ENCODE measurements around the gene SFTA2.
"Not testable (repeated sequence)": the region's sequence is repeated elsewhere in the genome, so short reads cannot be mapped to it uniquely, and the experiment has no call there.

Gene SFTA2

DNA sequence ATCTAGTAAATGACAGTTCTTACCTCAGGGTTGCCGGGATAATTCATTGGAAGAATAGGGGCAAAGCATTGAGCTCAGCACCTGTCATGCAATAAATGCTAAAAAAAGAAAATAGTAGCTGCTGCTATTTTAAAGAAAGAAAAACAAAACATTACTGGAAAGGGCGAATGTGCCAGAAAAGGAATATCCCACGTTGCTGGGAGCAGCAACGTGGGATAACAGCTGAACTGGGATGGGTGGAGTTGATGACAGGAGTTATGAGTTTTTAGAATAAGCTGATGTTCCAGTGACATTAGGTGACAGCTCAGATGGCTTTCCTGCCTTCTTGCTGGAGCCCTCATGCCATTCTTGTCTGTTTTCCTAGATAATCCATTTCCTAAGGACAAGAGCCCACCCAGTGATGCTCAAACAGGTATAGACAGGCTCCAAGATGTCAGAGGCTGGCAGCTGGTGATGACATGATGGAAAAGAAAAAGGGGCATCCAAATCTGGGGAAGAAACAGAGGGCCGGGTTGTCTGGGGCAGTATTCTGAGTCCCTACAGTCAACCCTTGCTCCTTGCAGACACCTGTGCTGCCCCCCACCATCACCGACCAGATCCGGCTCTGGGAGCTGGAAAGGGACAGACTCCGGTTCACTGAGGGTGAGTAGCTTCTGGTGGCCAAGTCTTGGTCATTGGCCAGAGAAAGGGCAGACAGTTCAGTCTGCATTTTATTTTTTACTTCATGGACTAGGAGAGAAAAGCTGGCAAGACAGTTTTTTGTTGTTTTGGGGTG, 19.0 kb downstream of the SFTA2 start:
- no peak for DNase-seq

DNA sequence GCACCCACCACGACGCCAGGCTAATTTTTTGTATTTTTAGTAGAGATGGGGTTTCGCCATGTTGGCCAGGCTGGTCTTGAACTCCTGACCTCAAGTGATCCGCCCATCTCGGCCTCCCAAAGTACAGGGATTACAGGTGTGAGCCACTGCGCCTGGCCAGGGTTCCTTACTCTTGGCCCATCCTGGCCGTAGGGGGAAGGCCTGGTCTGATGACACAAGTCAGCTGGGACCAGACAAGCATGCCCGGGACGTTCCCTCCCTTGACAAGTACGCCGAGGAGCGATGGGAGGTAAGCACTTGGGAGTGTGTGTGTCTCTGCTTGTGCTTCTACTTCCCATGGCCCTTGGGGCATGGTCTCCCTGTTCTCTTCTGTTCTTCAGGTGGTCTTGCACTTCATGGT, 21.5 kb downstream of the SFTA2 start:
- not testable (repeated sequence) for DNase-seq

DNA sequence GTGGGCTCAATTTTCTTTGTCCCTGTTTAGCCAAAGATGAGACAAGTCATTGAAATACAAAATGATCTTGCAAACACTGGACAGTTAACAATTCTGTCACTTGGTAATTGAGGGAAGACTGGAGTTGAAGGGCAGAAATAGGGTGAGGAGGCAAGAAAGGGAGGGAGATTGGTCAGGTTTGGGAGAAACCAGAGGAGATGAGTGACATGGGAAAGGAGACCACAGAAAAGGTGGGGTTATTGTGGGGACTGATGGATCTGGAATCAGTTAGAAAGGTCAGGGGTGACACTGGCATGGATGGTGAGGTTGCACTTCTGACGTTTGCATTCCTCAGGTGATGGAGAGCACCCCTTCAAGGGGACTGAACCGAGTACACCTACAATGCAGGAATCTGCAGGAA, 23.3 kb downstream of the SFTA2 start:
- DNase-seq, result no peak

DNA sequence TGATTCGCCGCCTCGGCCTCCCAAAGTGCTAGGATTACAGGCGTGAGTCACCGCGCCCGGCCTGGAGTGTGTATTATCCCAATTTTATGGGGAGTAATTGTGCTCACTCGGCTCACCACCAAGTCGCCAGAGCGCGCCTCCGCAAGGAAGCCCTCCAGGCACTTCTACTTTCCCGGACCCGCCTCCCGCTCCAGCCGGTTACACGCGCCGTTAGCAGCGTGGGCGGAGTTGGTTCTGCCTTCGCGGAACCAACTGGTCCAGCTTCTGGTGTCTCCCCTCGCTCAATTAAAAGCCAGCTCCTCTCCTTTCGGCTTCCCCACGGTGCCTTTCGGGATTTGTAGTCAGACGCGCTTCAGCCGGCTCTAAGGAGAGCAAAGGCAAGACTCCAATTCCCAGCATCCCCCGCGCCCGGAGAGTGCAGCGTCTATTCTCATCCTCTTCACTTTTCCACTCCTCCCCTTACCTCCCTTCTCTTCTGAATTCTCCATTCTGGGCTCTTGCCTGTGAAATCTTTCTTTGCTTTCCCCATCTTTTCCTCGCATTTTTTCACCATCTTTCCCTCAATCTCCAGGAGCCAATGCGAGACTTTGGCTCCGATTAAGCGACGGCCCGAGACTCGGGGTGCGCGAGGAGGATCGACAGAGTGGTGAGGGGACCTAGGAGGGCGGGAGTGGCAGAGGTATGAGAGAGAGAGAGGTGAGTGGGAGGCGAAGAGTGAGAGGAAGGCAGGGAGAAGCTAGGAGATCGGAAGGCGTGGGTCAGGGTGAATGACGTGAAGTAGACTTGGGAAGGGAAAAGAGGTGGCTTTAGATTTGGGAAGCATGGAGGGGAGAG, 24.0 kb downstream of the SFTA2 start, which contains the start of gene GTF2H4:
Gene GTF2H4, plus strand, starts transcription at position 450 of the 834 bp plus-strand sequence.
- peak; percentile 95 for DNase-seq

DNA sequence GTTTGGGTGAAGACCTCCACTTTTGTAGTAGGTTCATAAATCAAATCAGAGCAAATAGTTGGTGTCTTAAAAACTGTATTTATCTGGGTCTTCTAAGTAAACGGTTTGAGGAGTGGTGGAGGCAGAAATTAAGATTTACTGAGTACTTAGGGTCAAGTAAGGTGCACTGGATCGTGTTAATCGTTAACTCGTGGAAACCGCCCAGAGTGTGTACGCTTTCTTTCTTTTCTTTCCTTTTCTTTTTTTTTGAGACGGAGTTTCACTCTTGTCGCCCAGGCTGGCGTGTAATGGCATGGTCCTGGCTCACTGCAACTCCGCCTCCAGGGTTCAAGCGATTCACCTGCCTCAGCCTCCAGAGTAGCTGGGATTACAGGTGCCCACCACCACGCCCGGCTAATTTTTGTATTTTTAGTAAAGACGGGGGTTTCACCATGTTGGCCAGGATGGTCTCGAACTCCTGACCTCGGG, 24.6 kb downstream of the SFTA2 start:
- DNase-seq, result not testable (repeated sequence)

DNA sequence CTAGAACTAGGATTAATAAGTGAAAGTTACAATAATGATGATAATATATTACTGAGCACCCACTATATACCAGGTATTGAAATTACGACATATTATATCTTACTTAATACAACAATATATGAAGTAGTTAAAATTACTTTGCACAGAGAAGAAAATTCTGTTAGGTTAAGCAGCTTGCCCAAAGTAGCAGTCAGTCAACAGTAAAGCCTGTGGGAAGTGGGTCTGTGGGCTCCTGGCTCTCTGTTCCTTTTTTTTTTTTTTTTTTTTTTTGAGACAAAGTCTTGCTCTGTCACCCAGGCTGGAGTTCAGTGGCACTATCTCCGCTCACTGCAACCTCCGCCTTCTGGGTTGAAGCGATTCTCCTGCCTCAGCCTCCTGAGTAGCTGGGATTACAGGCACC, 28.7 kb downstream of the SFTA2 start:
- no peak for DNase-seq

DNA sequence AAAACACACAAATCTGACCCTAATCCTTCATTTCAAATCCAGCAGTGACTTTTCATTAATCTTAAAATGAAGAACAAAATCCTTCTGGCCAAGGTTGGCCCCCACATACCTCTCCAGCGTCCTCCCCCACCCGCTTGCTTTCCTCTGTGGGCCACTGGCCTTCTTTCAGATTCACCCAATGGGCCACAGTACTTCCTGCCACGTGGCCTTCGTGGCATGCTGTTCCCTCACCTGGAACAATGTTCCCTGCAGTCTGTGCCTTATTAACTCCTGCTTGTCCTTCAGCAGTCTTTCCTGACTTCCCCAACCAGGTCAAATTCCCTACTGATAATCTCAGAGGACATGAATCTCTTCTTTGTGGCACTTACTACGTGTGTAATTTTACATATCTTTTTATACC, 29.3 kb downstream of the SFTA2 start:
- no peak for DNase-seq

DNA sequence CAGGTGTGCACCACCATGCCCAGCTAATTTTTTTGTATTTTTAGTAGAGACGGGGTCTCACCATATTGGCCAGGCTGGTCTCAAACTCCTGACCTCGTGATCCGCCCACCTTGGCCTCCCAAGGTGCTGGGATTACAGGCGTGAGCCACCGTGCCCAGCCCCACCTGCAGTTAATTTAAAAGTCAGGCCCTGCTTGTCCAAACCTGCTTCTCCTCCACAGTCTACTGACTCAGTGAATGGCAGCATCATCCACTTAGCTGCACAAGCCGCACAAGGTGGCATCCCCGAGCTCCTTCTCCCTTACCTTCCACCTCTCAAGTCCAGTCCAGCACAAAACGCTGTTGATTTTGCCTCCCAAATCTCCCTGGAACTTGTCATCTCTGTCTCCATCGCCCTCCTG, 29.8 kb downstream of the SFTA2 start:
- DNase-seq, result not testable (repeated sequence)

DNA sequence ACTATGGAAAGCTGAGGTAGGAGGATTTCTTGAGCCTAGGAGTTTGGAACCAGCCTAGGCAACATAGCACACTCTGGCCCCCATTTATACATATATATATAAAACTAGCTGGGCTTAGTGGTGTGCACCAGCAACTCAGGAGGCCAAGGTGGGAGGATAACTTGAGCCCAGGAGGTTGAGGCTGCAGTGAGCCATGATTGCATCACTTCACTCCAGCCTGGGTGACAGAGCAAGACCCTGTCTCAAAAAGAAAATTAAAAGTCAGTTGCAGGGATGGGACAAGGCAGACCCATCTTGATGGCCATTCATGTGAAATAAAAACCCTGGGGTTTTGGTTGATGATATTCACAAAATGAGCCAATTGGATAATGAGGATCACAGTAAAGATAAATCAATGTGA, 30.5 kb downstream of the SFTA2 start:
- DNase-seq, result no peak

DNA sequence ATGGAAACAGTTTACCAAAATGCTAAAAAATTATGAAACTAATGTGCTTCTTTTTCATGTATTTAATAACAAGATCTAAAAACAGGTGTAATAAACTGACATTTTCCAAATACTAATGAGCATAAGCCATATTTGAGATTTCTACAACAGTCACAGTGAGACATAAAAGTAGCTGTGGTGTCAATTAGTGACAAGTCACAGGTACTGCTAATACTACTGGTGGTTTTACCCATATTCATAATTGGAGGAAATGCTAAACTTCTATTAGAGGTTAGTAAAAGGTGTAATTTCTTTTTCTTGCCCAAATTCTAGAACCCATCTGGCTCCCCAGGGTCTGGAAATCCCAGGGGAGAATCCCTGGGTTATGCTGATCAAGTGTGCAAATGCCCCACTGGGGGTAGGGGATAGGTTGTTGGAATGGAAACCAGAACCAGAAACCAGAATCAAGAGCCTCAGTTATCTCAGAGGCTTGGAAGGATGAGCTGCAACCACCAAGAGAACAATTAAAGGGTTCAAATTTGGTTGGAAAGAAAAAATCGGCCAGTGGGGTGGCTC, 31.0 kb downstream of the SFTA2 start:
- DNase-seq, result no peak

DNA sequence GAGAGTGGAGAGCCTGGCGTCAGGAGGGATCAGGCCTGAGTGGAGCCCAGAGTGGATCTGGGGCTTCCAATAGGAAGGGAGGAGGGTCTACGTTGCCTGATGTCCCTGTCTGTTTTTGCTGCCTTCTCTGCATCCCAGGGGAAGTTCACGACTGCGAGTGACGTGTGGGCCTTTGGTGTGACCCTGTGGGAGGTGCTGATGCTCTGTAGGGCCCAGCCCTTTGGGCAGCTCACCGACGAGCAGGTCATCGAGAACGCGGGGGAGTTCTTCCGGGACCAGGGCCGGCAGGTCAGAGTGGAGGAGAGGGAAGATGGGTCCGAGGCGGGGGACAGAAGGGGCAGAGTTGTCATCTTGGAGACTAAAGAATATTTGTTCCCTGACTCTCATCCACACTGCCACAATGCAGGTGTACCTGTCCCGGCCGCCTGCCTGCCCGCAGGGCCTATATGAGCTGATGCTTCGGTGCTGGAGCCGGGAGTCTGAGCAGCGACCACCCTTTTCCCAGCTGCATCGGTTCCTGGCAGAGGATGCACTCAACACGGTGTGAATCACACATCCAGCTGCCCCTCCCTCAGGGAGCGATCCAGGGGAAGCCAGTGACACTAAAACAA, 33.1 kb downstream of the SFTA2 start:
- DNase-seq, result no peak

DNA sequence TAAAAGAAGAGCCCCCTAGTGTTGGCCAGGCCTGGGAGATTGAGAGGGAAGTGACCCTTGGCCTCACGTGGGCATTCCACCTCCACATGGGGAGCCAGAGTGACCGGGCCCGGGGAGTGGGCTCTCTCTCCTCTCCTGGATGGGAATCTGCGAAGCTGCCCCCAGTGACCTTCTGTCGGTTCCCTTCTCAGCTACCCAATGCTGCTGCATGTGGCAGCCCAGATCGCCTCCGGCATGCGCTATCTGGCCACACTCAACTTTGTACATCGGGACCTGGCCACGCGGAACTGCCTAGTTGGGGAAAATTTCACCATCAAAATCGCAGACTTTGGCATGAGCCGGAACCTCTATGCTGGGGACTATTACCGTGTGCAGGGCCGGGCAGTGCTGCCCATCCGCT, 34.1 kb downstream of the SFTA2 start:
- no peak for DNase-seq

DNA sequence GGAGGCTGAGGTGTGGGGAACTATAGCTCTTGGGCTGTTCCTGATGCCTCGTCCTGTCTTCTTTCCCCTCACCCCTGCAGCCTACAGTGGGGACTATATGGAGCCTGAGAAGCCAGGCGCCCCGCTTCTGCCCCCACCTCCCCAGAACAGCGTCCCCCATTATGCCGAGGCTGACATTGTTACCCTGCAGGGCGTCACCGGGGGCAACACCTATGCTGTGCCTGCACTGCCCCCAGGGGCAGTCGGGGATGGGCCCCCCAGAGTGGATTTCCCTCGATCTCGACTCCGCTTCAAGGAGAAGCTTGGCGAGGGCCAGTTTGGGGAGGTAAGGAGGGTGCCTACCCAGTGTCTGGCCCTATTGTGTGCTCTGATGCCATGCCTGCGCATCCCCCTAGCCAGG, 35.4 kb downstream of the SFTA2 start:
- DNase-seq, result no peak

DNA sequence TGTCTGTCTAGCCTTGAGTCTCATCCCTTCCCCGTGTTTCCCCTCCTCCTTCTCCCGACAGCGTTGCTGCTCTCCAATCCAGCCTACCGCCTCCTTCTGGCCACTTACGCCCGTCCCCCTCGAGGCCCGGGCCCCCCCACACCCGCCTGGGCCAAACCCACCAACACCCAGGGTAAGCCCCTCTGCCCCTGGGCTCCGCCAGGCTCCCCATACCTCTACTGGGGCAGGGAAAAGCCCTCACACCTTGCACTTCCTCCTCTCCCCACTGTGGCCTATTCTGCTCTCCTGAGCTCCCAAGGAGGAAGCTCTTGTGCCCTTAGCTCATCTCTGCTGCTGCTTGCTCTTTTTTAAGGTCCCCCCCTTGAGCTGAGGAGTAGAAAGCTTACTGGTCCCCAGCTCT, 36.6 kb downstream of the SFTA2 start:
- no peak for DNase-seq

DNA sequence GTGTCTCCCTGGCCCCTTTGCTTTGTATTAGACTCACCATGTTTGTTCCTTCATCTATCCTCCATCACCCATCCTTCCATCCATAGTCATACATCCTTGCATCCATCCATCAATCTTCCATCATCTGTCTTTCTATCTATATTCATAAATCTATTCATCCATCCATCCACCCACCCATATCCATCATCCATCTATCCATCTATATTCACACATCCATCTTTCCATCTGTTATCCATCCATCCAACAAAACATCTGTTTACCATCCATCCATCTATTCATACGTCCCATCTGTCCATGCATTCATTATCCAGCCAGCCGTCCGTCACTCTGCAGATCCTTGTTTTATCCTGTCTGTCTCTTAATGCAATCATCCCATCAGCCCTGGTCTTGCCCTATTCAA, 37.0 kb downstream of the SFTA2 start:
- DNase-seq, result no peak

DNA sequence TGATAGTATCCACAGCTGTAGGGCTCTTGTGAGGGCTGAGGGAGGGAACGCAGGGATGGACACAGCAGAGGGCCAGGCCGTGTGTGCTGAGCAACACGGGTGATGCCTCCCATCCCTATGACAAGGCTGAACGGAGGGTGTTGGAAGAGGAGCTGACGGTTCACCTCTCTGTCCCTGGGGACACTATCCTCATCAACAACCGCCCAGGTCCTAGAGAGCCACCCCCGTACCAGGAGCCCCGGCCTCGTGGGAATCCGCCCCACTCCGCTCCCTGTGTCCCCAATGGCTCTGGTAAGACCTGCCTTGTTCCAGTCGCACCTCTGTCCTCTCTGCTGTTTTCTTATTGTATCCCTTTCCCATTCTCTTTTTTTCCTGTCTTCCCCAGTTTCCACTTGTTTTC, 37.6 kb downstream of the SFTA2 start:
- DNase-seq, result no peak

DNA sequence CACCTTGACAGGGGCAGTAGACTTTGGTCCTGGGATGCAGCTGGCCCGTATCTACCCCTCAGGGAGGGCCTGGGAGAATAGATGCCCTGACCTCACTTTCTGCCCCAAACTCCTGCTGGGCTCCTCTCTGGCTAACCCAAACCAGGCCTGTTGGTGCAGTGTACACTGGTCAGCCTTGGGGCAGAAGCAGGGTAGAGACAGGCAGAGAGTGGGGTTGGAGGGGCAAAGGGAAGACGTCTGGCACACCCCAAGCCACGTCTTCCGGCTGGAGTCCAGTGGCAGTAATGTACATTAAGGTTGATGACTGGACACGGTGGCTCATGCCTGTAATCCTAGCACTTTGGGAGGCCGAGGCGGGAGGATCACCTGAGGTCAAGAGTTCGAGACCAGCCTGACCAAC, 38.3 kb downstream of the SFTA2 start:
- DNase-seq, result no peak

DNA sequence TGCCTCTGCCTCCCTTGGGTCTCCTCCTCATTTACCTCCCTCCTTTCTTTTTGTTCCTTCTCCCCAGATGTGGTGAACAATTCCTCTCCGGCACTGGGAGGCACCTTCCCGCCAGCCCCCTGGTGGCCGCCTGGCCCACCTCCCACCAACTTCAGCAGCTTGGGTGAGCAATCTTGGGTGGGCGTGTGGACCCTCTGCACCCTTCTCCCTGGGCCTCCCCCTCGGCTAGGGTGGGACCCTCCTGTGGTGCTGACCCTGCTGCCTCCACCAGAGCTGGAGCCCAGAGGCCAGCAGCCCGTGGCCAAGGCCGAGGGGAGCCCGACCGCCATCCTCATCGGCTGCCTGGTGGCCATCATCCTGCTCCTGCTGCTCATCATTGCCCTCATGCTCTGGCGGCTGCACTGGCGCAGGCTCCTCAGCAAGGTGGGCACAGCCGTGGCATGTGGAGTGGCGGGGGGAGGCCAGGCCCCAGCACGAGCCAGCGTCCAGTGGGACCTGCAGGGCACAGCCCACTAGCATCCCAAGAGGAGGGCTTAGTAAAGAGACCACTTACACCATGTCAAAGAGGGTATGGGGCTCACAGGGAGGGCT, 38.9 kb downstream of the SFTA2 start:
- DNase-seq, result no peak

DNA sequence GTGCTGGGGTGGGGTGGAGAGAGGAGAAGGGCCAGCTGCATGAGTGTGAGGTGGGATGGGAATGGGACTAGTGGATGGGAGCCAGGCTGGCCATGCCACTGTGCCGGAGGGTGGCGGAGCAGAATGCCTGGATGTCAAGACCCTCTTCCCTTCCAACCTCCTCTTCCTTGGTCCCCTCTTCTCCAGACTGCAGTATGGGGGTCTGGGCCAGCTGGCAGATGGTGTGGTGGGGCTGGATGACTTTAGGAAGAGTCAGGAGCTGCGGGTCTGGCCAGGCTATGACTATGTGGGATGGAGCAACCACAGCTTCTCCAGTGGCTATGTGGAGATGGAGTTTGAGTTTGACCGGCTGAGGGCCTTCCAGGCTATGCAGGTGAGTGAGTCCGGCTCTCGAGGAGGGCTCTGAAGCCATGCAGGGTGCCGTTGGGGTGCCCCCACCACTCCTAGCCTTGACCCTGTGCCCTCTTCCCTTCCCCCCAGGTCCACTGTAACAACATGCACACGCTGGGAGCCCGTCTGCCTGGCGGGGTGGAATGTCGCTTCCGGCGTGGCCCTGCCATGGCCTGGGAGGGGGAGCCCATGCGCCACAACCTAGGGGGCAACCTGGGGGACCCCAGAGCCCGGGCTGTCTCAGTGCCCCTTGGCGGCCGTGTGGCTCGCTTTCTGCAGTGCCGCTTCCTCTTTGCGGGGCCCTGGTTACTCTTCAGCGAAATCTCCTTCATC, 40.0 kb downstream of the SFTA2 start:
- DNase-seq, result no peak

DNA sequence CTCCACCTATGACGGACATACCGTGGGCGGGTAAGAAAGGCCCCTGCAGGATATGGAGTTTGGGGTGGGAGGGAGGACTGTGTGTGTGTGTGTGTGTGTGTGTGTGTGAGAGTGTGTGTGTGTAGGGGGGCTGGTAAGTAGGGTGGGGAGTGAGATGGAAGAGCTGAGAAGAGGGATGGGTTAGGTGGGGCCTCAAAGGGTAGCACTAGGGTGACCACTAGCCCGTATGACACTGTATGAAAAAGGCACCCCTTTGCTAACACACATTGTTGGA, 40.6 kb downstream of the SFTA2 start:
- DNase-seq, result no peak

DNA sequence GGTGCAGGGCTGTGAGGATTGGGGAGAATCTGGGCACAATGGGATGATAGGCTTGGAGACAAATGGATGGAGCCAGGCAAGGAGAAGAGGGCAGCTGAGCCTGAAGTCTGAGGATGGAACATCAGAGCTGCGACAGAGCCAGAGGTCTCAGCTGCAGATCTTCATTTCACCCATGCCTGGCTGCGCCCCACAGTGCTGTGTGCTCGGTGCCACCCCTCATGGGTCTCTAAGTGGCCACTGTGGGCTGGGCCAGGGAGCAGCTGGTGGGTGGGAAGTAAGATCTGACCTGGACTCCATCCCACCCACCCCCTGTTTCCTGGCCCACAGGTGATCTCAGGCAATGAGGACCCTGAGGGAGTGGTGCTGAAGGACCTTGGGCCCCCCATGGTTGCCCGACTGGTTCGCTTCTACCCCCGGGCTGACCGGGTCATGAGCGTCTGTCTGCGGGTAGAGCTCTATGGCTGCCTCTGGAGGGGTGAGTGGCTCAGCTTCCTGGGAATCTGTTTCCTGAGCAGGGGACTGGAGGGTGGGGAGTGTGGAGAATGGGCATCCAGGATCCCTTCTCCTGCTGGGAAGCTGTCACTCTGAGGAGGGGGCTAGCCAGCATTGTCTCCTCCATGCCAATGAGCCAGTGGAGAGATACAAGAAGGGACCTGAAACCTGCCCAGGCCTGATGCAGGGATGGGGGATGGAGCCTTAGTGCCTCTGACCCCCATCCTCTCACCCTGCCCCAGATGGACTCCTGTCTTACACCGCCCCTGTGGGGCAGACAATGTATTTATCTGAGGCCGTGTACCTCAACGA, 41.1 kb downstream of the SFTA2 start:
- no peak for DNase-seq

Measured in SHP77 treated with DMSO at 0.1 percent for 48 hours (cell line).